ENCODE measurements around the gene LMTK3. TPM values are rescaled to one million over a fixed set of nuclear protein-coding genes. Genes with fewer than 3 reads are reported as not detected.
A peak's percentile ranks its signal among the peaks of the same experiment; 100 is the strongest.
"Not testable (repeated sequence)": the region's sequence is repeated elsewhere in the genome, so short reads cannot be mapped to it uniquely, and the experiment has no call there.

The LMTK3 gene
- total and polyA plus RNA-seq, 9 of the 15 experiments (the other 6 are each of a cell fraction or from before 2014, with no cell fraction given), result 0.35 to 12.3 (median 2.0) TPM; not detected in 2

GRCh38 chr19:48520134-48520533 lies 8.5 kb upstream of the LMTK3 start (continued):
- no peak for TF ChIP-seq ZNF407 (IDR thresholded peaks at IDR 0.05; ENCODE audit: low read depth)
- no peak for TF ChIP-seq RNF2 (IDR thresholded peaks at IDR 0.05)
- TF ChIP-seq ZNF354B (CRISPR knock-in tag; IDR thresholded peaks at IDR 0.05), result no peak

GRCh38 chr19:48519426-48519825 lies 7.8 kb upstream of the LMTK3 start:
- H3K36me3 ChIP-seq (ENCODE audit: control insufficient read depth, insufficient read depth, low read length); in situ Hi-C loops (cut with MboI); ATAC-seq; H3K9me3 ChIP-seq (replicated peaks; ENCODE audit: control insufficient read depth, insufficient read depth, low read depth, low read length); H4K20me1 ChIP-seq (replicated peaks; ENCODE audit: control insufficient read depth, insufficient read depth, low read length); DNase-seq (ENCODE audit: extremely low read depth in 1 of 4, low spot score in 3 of 4); H3K79me2 ChIP-seq (ENCODE audit: control insufficient read depth, insufficient read depth, low read length); H3K27me3 ChIP-seq (ENCODE audit: control insufficient read depth in 2 of 2, insufficient read depth in 2 of 2, low read length in 2 of 2); FAIRE-seq; H3K4me2 ChIP-seq (ENCODE audit: insufficient read depth, low read length); H3K9me1 ChIP-seq (ENCODE audit: control insufficient read depth, insufficient read depth, low read length); H3K27ac ChIP-seq (ENCODE audit: extremely low read depth, low read depth, low read length); H2AFZ ChIP-seq (ENCODE audit: low read depth, low read length); H3K9ac ChIP-seq (ENCODE audit: insufficient read depth in 1 of 2, low read depth in 2 of 2, low read length in 2 of 2); H3K4me3 ChIP-seq; CTCF ChIA-PET (ENCODE audit: low intra/inter-chr PET ratio); H3K4me1 ChIP-seq (replicated peaks in 1 of 2; ENCODE audit: control insufficient read depth in 2 of 2, insufficient read depth in 2 of 2, low read length in 2 of 2); intact Hi-C loops (cut with micrococcal nuclease); BruUV-seq (replicated peaks); TF ChIP-seq ATF3 (CRISPR knock-in tag; conservative IDR thresholded peaks at IDR 0.05); JUND (tag; IDR thresholded peaks at IDR 0.05; ENCODE audit: borderline replicate concordance, low read depth, low read length): not testable (repeated sequence)
- TF ChIP-seq ATF3 (IDR thresholded peaks at IDR 0.05) (peak; percentile 53), ZNF121 (CRISPR knock-in tag; conservative IDR thresholded peaks at IDR 0.05) (peak; percentile 24; the same call in 1 of the 2 replicates), JUND (IDR thresholded peaks at IDR 0.05; ENCODE audit: borderline replicate concordance, low read depth, low read length) (0 out of 2 replicates have a peak, but pooled peaks have one; percentile 7)
- WGBS (ENCODE audit: insufficient coverage, low coverage, missing lambda C conversion rate), result 44% methylated on average over 4 of the region's 4 CpGs
- POLR2A ChIA-PET, result interaction anchor here (1.3 kb wide), 1 partner anchor 13 kb away, joined by 6 read pairs; no protein-coding TSS in a partner anchor
